H1 (cell line): Measurements from ENCODE around the gene CHST11. TPM values are rescaled to one million over a fixed set of nuclear protein-coding genes. Genes with fewer than 3 reads are reported as not detected.

ENCODE experiments used
- CTCF ChIA-PET: fragments of 300-600 bp; sonication (Branson Sonifier 250); formaldehyde crosslinking; loops from one replicate; lab custom pipeline; 2021; ENCODE audit not compliant: partially characterized antibody; lab: Charles Lee
- POLR2A ChIA-PET: fragments of 300-600 bp; sonication (Branson Sonifier 250); formaldehyde crosslinking; loops from one replicate; lab custom pipeline; 2021; ENCODE audit warnings: inconsistent platforms; ENCODE audit not compliant: partially characterized antibody; lab: Charles Lee
- DNase-seq, 2 experiments: peaks; one replicate each; pipeline versions ENCODE4 v3.0.0 to v3.0.0-alpha.2; 2010 to 2022; ENCODE audit warnings: low spot score in 2 of 2, low read depth in 1 of 2, mixed read lengths in 1 of 2
- FAIRE-seq: peaks from 2 replicates; lab custom pipeline; 2011; peaks lifted over from hg19 to GRCh38; lab: Jason Lieb, UNC
- H2AFZ ChIP-seq: 2 replicates; pipeline ENCODE4 v1.8.1; 2012; ENCODE audit warnings: low read length, inconsistent platforms
- H2AK5ac ChIP-seq: 2 replicates; pipeline ENCODE4 v1.6.1; 2013; ENCODE audit warnings: low read depth, low read length
- H2BK120ac ChIP-seq: replicated peaks from 2 replicates; pipeline ENCODE3; 2013; ENCODE audit warnings: low read depth, low read length, inconsistent platforms
- H2BK12ac ChIP-seq: 2 replicates; pipeline ENCODE4 v1.6.1; 2013; ENCODE audit warnings: low read depth, low read length
- H2BK15ac ChIP-seq: 2 replicates; pipeline ENCODE4 v1.6.1; 2013; ENCODE audit warnings: low read length
- H2BK20ac ChIP-seq: 2 replicates; pipeline ENCODE4 v1.6.1; 2013; ENCODE audit warnings: low read length
- H2BK5ac ChIP-seq: 2 replicates; pipeline ENCODE4 v1.6.1; 2013; ENCODE audit warnings: low read depth, low read length
- H3K14ac ChIP-seq: 2 replicates; pipeline ENCODE4 v1.6.1; 2013; ENCODE audit warnings: inconsistent platforms; ENCODE audit not compliant: insufficient read length
- H3K18ac ChIP-seq: 2 replicates; pipeline ENCODE4 v1.6.1; 2013; ENCODE audit warnings: low read length; ENCODE audit errors: extremely low read depth
- H3K23ac ChIP-seq: 2 replicates; pipeline ENCODE4 v1.6.1; 2013; ENCODE audit warnings: inconsistent platforms; ENCODE audit not compliant: insufficient read length
- H3K23me2 ChIP-seq: 2 replicates; pipeline ENCODE4 v1.6.1; 2013; ENCODE audit warnings: low read depth, low read length
- H3K27ac ChIP-seq: 2 replicates; pipeline ENCODE4 v1.6.1; 2011; ENCODE audit warnings: low read depth, low read length, inconsistent platforms
- H3K27me3 ChIP-seq, 4 experiments: replicated peaks in 1 of 4; 1 replicate in 1 of 4; 2 replicates in 3 of 4; pipeline versions ENCODE4 v1.6.1 to v1.8.1; 2011 to 2013; ENCODE audit warnings: low read length in 3 of 4, mild to moderate bottlenecking in 3 of 4, inconsistent platforms in 2 of 4, mixed read lengths in 2 of 4, moderate library complexity in 1 of 4; ENCODE audit not compliant: control insufficient read depth in 3 of 4, insufficient read depth in 3 of 4; ENCODE audit errors: extremely low read depth in 1 of 4
- H3K36me3 ChIP-seq, 4 experiments: 2 replicates each; pipeline versions ENCODE4 v1.6.1 to v1.8.1; 2011 to 2013; ENCODE audit warnings: mild to moderate bottlenecking in 4 of 4, low read length in 3 of 4, moderate library complexity in 2 of 4, control low read depth in 1 of 4, inconsistent platforms in 1 of 4; ENCODE audit not compliant: insufficient read depth in 4 of 4, control insufficient read depth in 2 of 4
- H3K4ac ChIP-seq: replicated peaks from 2 replicates; pipeline ENCODE3; 2013; ENCODE audit warnings: low read length, low read depth, mixed read lengths, inconsistent platforms; ENCODE audit not compliant: insufficient read length
- H3K4me1 ChIP-seq, 4 experiments: replicated peaks in 1 of 4; 1 replicate in 1 of 4; 2 replicates in 3 of 4; pipeline versions ENCODE4 v1.6.1 to v1.8.1; 2011 to 2013; ENCODE audit warnings: low read length in 3 of 4, inconsistent platforms in 2 of 4, mixed read lengths in 1 of 4; ENCODE audit not compliant: insufficient read depth in 4 of 4, control insufficient read depth in 3 of 4
- H3K4me2 ChIP-seq, 2 experiments: 2 replicates each; pipeline versions ENCODE4 v1.6.1 to v1.8.1; 2011 to 2013; ENCODE audit warnings: low read depth in 2 of 2, low read length in 2 of 2, control low read depth in 1 of 2, inconsistent platforms in 1 of 2, mild to moderate bottlenecking in 1 of 2; ENCODE audit not compliant: insufficient read depth in 1 of 2
- H3K4me3 ChIP-seq, 4 experiments: fragments of 200-600, 300-600 bp in 1 of 4; sonication (generic), shearing (Covaris generic), sonication (Bioruptor Twin) in 1 of 4; 2 replicates each; pipeline versions ENCODE4 v1.5.1 to v1.8.1; 2011 to 2016; ENCODE audit warnings: low read length in 4 of 4, low read depth in 3 of 4, control low read depth in 2 of 4, inconsistent platforms in 2 of 4, mild to moderate bottlenecking in 2 of 4, mixed read lengths in 1 of 4, moderate library complexity in 1 of 4; ENCODE audit not compliant: insufficient read depth in 2 of 4; ENCODE audit errors: extremely low read depth in 1 of 4
- H3K56ac ChIP-seq: replicated peaks from 2 replicates; pipeline ENCODE3; 2013; ENCODE audit warnings: low read depth, mild to moderate bottlenecking, mixed read lengths, low read length, inconsistent platforms; ENCODE audit not compliant: insufficient read length
- H3K79me1 ChIP-seq: 2 replicates; pipeline ENCODE4 v1.6.1; 2013; ENCODE audit warnings: low read depth, low read length, control low read depth
- H3K79me2 ChIP-seq, 2 experiments: 2 replicates each; pipeline versions ENCODE4 v1.6.1 to v1.8.1; 2012 to 2013; ENCODE audit warnings: low read length in 2 of 2, mild to moderate bottlenecking in 2 of 2, inconsistent platforms in 1 of 2; ENCODE audit not compliant: insufficient read depth in 2 of 2, control insufficient read depth in 1 of 2
- H3K9ac ChIP-seq, 4 experiments: replicated peaks in 1 of 4; 1 replicate in 1 of 4; 2 replicates in 3 of 4; pipeline versions ENCODE4 v1.6.1 to v1.8.1; 2011 to 2013; ENCODE audit warnings: low read depth in 3 of 4, low read length in 3 of 4, control low read depth in 2 of 4, mild to moderate bottlenecking in 2 of 4, moderate library complexity in 2 of 4, inconsistent platforms in 1 of 4; ENCODE audit errors: extremely low read depth in 1 of 4
- H3K9me3 ChIP-seq, 2 experiments: 2 replicates each; pipeline versions ENCODE4 v1.6.1 to v1.8.1; 2012 to 2013; ENCODE audit warnings: mild to moderate bottlenecking in 2 of 2, moderate library complexity in 2 of 2, control low read depth in 1 of 2, inconsistent platforms in 1 of 2, low read depth in 1 of 2, low read length in 1 of 2, mixed read lengths in 1 of 2; ENCODE audit not compliant: insufficient read depth in 2 of 2
- H4K20me1 ChIP-seq, 2 experiments: replicated peaks in 1 of 2; 2 replicates each; pipeline versions ENCODE3 to v1.8.1; 2011 to 2013; ENCODE audit warnings: inconsistent platforms in 2 of 2, low read length in 2 of 2, mild to moderate bottlenecking in 1 of 2; ENCODE audit not compliant: insufficient read depth in 2 of 2, control insufficient read depth in 1 of 2
- H4K5ac ChIP-seq: 2 replicates; pipeline ENCODE4 v1.6.1; 2013; ENCODE audit warnings: low read length, low read depth, mixed read lengths, inconsistent platforms; ENCODE audit not compliant: insufficient read length
- H4K8ac ChIP-seq: 2 replicates; pipeline ENCODE4 v1.8.0; 2013; ENCODE audit warnings: mild to moderate bottlenecking, moderate library complexity, low read length, inconsistent platforms; ENCODE audit not compliant: insufficient read depth; ENCODE audit errors: extremely low read depth
- H4K91ac ChIP-seq: replicated peaks from 2 replicates; pipeline ENCODE3; 2013; ENCODE audit warnings: low read length, mixed read lengths, inconsistent platforms; ENCODE audit not compliant: insufficient read length
- ASH2L ChIP-seq: fragments of 200-600, 300-600 bp; sonication (generic); IDR thresholded peaks from one replicate; pipeline ENCODE4 v1.7.1; 2017; ENCODE audit warnings: low read length
- BCL11A ChIP-seq, 2 experiments: IDR thresholded peaks; one replicate each; pipeline ENCODE4 v1.6.1; 2011; ENCODE audit warnings: low read depth in 2 of 2, low read length in 2 of 2, mild to moderate bottlenecking in 2 of 2
- CBX5 ChIP-seq: fragments of 300-800, 300-1000 bp; sonication (generic); IDR thresholded peaks from 2 replicates; pipeline ENCODE4 v1.7.1; 2016; ENCODE audit warnings: antibody characterized with exemption, low read length, low read depth
- CREB1 ChIP-seq: IDR thresholded peaks from 2 replicates; pipeline ENCODE4 v1.6.1; 2012; ENCODE audit warnings: inconsistent platforms
- EGR1 ChIP-seq: IDR thresholded peaks from 2 replicates; pipeline ENCODE4 v1.6.1; 2011; ENCODE audit warnings: low read depth, low read length, borderline replicate concordance
- GABPA ChIP-seq: IDR thresholded peaks from 2 replicates; pipeline ENCODE4 v1.6.1; 2011; ENCODE audit warnings: mild to moderate bottlenecking, low read length, moderate library complexity, borderline replicate concordance; ENCODE audit not compliant: insufficient read depth
- KDM1A ChIP-seq: fragments of 200-600, 300-600 bp; sonication (generic); IDR thresholded peaks from 2 replicates; pipeline ENCODE4 v1.7.1; 2016; ENCODE audit warnings: mild to moderate bottlenecking, low read length, borderline replicate concordance
- KDM4A ChIP-seq: IDR thresholded peaks from one replicate; pipeline ENCODE4 v1.7.1; 2012; ENCODE audit warnings: low read depth, mild to moderate bottlenecking, moderate library complexity, low read length, inconsistent platforms; ENCODE audit not compliant: severe bottlenecking
- POU5F1 ChIP-seq: IDR thresholded peaks from 2 replicates; pipeline ENCODE4 v1.6.1; 2011; ENCODE audit warnings: low read depth, mild to moderate bottlenecking, low read length, moderate library complexity
- RAD21 ChIP-seq, 2 experiments: IDR thresholded peaks in 1 of 2; conservative IDR thresholded peaks in 1 of 2; 2 replicates each; pipeline ENCODE4 v1.6.1; 2011; ENCODE audit warnings: low read depth in 2 of 2, low read length in 2 of 2, improper control_type of control experiment in 1 of 2, inconsistent platforms in 1 of 2, mild to moderate bottlenecking in 1 of 2, moderate library complexity in 1 of 2
- RBBP5 ChIP-seq: IDR thresholded peaks from 2 replicates; pipeline ENCODE4 v1.7.1; 2012; ENCODE audit warnings: low read depth, mild to moderate bottlenecking, inconsistent platforms, low read length, moderate library complexity, borderline replicate concordance
- SP2 ChIP-seq: IDR thresholded peaks from 2 replicates; pipeline ENCODE4 v1.6.1; 2012; ENCODE audit warnings: mild to moderate bottlenecking, low read length, inconsistent platforms
- TAF7 ChIP-seq: optimal IDR thresholded peaks from 2 replicates; pipeline ENCODE3; 2011; ENCODE audit warnings: low read depth, mild to moderate bottlenecking, inconsistent platforms, low read length, moderate library complexity, borderline replicate concordance
- TEAD4 ChIP-seq: IDR thresholded peaks from 2 replicates; pipeline ENCODE4 v1.6.1; 2012; ENCODE audit warnings: low read depth, low read length, inconsistent platforms, mixed read lengths
- WGBS, 2 experiments: shearing (Covaris generic) in 1 of 2; methylation state at CpG; one replicate each; pipeline versions ENCODE4 v1.1.6 to v1.1.7; 2013 to 2015; ENCODE audit warnings: low lambda C conversion rate in 2 of 2, mixed read lengths in 2 of 2, inconsistent platforms in 1 of 2, low coverage in 1 of 2, missing lambda C conversion rate in 1 of 2; ENCODE audit not compliant: insufficient replicate concordance in 2 of 2, insufficient coverage in 1 of 2, insufficient read length in 1 of 2; ENCODE audit errors: extremely low coverage in 1 of 2, missing lambda C conversion rate in 1 of 2; 5-methylcytosine and 5-hydroxymethylcytosine counted together
- polyA plus RNA-seq, 7 experiments: library from polyadenylated mRNA; depleted of rRNA in 3 of 7; stranded (reverse) in 5 of 7; unstranded in 2 of 7; fragments of >200 nt in 5 of 7; fragments of 200-250 nt in 2 of 7; gene quantifications; 1 replicate in 5 of 7; 2 replicates in 1 of 7; 4 replicates in 1 of 7; pipeline versions ENCODE4 v1.2.1 to v1.2.3, GENCODE V29; 2011 to 2013; ENCODE audit warnings: missing spikeins in 2 of 7, mixed read lengths in 2 of 7
- total RNA-seq: library from RNA; stranded (reverse); fragmentation: NEBNext Ultra II Directional; extraction: Animal tissue kit (Norgen Biotek cat#: 25700); gene quantifications from 2 replicates; pipeline ENCODE4 v1.2.1, GENCODE V29; 2021

The CHST11 gene
- total and polyA plus RNA-seq, 2 of the 8 experiments (the other 6 are each of a cell fraction or from before 2014, with no cell fraction given), result 14.4 to 20.8 TPM

DNA sequence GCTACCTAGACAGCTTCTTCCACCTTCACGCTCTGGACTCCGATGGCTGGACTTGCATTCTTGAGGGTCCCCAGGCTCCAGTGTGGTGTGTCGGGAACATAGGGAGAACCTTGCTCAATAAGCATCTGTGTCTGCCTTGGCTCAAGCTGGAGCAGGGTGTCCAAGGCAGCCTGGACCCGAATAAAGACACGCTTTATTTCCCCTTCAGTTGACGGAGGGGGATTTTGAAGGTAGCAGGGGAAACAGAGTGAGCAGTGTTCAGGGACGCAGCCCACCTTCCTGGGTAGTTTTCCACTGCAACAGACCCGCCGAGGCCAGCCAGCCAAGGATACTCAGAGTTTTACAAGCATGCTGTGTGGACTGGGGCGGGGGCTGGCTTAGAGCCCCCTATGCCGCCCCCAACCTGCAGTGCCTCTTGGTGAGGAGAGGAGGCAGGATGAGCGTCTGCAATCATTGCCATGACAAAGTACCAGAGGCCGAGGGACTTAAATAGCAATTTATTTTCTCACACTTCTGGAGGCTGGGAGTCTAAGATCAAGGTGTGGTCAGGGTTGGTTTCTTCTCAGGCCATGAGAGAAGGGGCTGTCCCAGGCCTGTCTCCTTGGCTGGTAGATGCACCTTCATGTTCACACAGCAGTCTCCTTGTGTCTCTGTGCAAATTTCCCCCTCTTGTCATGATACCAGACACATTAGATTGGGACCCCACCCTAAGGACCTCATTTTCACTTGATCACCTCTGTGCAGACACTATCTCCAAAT lies 201.2 kb downstream of the CHST11 start:
- WGBS, 2 experiments, result 79% methylated on average over 13 of the region's 13 CpGs; no CpG with 5 or more reads in 1 of the 2 experiments
- POLR2A ChIA-PET, result no interaction called here
- H3K27me3 ChIP-seq, result no peaks in the 10 kb centered on the region
- TF ChIP-seq KDM4A (no peak), SP2 (no peak), TAF7 (no peak), ASH2L (no peak), CBX5 (no peak), CREB1 (no peak), RBBP5 (no peak), RAD21 (IDR thresholded peaks at IDR 0.05 in 1 of 2, conservative IDR thresholded peaks at IDR 0.05 in 1 of 2; ENCODE audit: low read depth in 2 of 2, low read length in 2 of 2) (no peak), KDM1A (no peak), EGR1 (no peak), TEAD4 (no peak), BCL11A (IDR thresholded peaks at IDR 0.05; ENCODE audit: low read depth in 2 of 2, low read length in 2 of 2) (no peak), POU5F1 (no peak), GABPA (no peak)

More for the DNA sequence above, 201.2 kb downstream of the CHST11 start:
- Histone ChIP-seq H3K9me3 (no peaks in the 10 kb centered on the region), H3K4me1 (peaks cover 1 to 14% (median 6%) of the 10 kb centered on the region in 4 experiments; a peak in 5 of 7 replicates), H3K4me3 (no peak overlapping the region), H3K56ac (no peak overlapping the region), H3K4me2 (no peak overlapping the region; a peak in 1 of 4 replicates), H3K4ac (no peak overlapping the region), H3K79me2 (no peaks in the 10 kb centered on the region), H2AFZ (no peak overlapping the region), H2BK15ac (no peak overlapping the region), H4K20me1 (no peaks in the 10 kb centered on the region), H4K8ac (no peak overlapping the region), H4K5ac (no peak overlapping the region), H3K79me1 (no peaks in the 10 kb centered on the region), H3K23me2 (no peaks in the 10 kb centered on the region), H4K91ac (no peak overlapping the region), H2BK120ac (no peak overlapping the region), H3K9ac (no peak overlapping the region), H3K27ac (no peak overlapping the region), H2BK12ac (no peak overlapping the region), H3K36me3 (no peaks in the 10 kb centered on the region), H2BK5ac (no peak overlapping the region), H2AK5ac (no peak overlapping the region), H3K23ac (no peak overlapping the region), H3K18ac (no peak overlapping the region), H2BK20ac (no peak overlapping the region), H3K14ac (no peak overlapping the region)
- CTCF ChIA-PET, result no interaction called here
- FAIRE-seq (no peak), DNase-seq (no peak)
